GM12878 (cell line): ENCODE data around the gene MFSD12. TPM values are rescaled to one million over a fixed set of nuclear protein-coding genes. Genes with fewer than 3 reads are reported as not detected.

Experiments used
- ATAC-seq: fragments of 200-7000 bp; cut with Tn5 transposase; 3 replicates; pipeline ENCODE4 v1.9.1; 2020; ENCODE audit warnings: mild to moderate bottlenecking, moderate library complexity
- BruUV-seq: library from RNA; stranded (reverse); fragments of 400-500 nt; replicated peaks from 2 replicates; lab custom pipeline; 2021; lab: Mats Ljungman, UMichigan
- CTCF ChIA-PET: fragments of 300-600 bp; sonication (Branson Sonifier 250); formaldehyde crosslinking; extraction: SDS; loops from one replicate; lab custom pipeline; 2021; ENCODE audit warnings: inconsistent platforms; lab: Yijun Ruan, JAX
- POLR2A ChIA-PET: fragments of 350-600 bp; formaldehyde crosslinking; extraction: SDS; loops from one replicate; lab custom pipeline; 2021; ENCODE audit warnings: inconsistent platforms; lab: Charles Lee
- RAD21 ChIA-PET: fragments of 300-600 bp; sonication (Branson Sonifier 250); formaldehyde crosslinking; loops from one replicate; lab custom pipeline; 2023; ENCODE audit warnings: antibody characterized with exemption; ENCODE audit not compliant: unreplicated experiment; lab: Charles Lee
- SMC1A ChIA-PET: fragments of 300-600 bp; sonication (Branson Sonifier 250); formaldehyde crosslinking; loops from one replicate; lab custom pipeline; 2023; ENCODE audit not compliant: unreplicated experiment, uncharacterized antibody; lab: Charles Lee
- DNase-seq: peaks from one replicate; pipeline ENCODE4 v3.0.0-alpha.2; 2011; ENCODE audit warnings: low read depth, low spot score
- FAIRE-seq: peaks from 3 replicates; lab custom pipeline; 2011; peaks lifted over from hg19 to GRCh38; lab: Jason Lieb, UNC
- H2AFZ ChIP-seq: 2 replicates; pipeline ENCODE4 v1.6.0; 2011; ENCODE audit warnings: low read depth, low read length, control low read depth; ENCODE audit not compliant: control insufficient read depth
- H3K27ac ChIP-seq: 2 replicates; pipeline ENCODE4 v1.5.1; 2011; ENCODE audit warnings: control low read depth; ENCODE audit not compliant: control insufficient read depth, insufficient read depth
- H3K27me3 ChIP-seq, 2 experiments: replicated peaks in 1 of 2; 2 replicates each; pipeline versions ENCODE4 v1.6.0 to v1.6.1; 2011; ENCODE audit warnings: low read length in 1 of 2; ENCODE audit not compliant: control insufficient read depth in 2 of 2, insufficient read depth in 2 of 2
- H3K36me3 ChIP-seq, 2 experiments: 2 replicates each; pipeline ENCODE4 v1.5.1; 2011; ENCODE audit warnings: low read length in 1 of 2; ENCODE audit not compliant: control insufficient read depth in 2 of 2, insufficient read depth in 2 of 2
- H3K4me1 ChIP-seq: 2 replicates; pipeline ENCODE4 v1.6.1; 2011; ENCODE audit warnings: mild to moderate bottlenecking, low read length, moderate library complexity, mixed read lengths; ENCODE audit not compliant: control insufficient read depth, insufficient read depth
- H3K4me2 ChIP-seq: 2 replicates; pipeline ENCODE4 v1.6.0; 2011; ENCODE audit warnings: control low read depth; ENCODE audit not compliant: control insufficient read depth, insufficient read depth
- H3K4me3 ChIP-seq: fragments of 200-600 bp; sonication (generic); 2 replicates; pipeline ENCODE4 v1.5.1; 2016
- H3K79me2 ChIP-seq: 2 replicates; pipeline ENCODE4 v1.6.0; 2011; ENCODE audit warnings: low read length; ENCODE audit not compliant: control insufficient read depth, insufficient read depth
- H3K9ac ChIP-seq: 2 replicates; pipeline ENCODE4 v1.8.0; 2011; ENCODE audit warnings: low read length, control low read depth, mixed read lengths; ENCODE audit not compliant: control insufficient read depth, insufficient read depth
- H3K9me3 ChIP-seq: replicated peaks from 3 replicates; pipeline ENCODE4 v1.5.1; 2011; ENCODE audit warnings: mild to moderate bottlenecking, low read length; ENCODE audit not compliant: control insufficient read depth, insufficient read depth
- H4K20me1 ChIP-seq: 2 replicates; pipeline ENCODE4 v1.6.0; 2011; ENCODE audit not compliant: control insufficient read depth, insufficient read depth
- BACH1 ChIP-seq: fragments of 450-650 bp; IDR thresholded peaks from 2 replicates; pipeline ENCODE4 v1.6.1; 2017; ENCODE audit warnings: mild to moderate bottlenecking, borderline replicate concordance
- ETV6 ChIP-seq, 2 experiments: fragments of 450-650 bp in 1 of 2; IDR thresholded peaks in 1 of 2; conservative IDR thresholded peaks in 1 of 2; 2 replicates each; pipeline ENCODE4 v1.6.1; 2014; ENCODE audit warnings: antibody characterized with exemption in 1 of 2, borderline replicate concordance in 1 of 2, low read depth in 1 of 2, mild to moderate bottlenecking in 1 of 2, moderate library complexity in 1 of 2
- KAT2A ChIP-seq: conservative IDR thresholded peaks from 2 replicates; pipeline ENCODE4 v1.6.1; 2011; ENCODE audit warnings: low read depth, low read length; ENCODE audit not compliant: control insufficient read depth
- RAD21 ChIP-seq: IDR thresholded peaks from 2 replicates; pipeline ENCODE4 v1.6.1; 2011; ENCODE audit warnings: mild to moderate bottlenecking, low read depth, low read length, moderate library complexity; ENCODE audit not compliant: insufficient read depth
- SP1 ChIP-seq: IDR thresholded peaks from one replicate; pipeline ENCODE4 v1.6.1; 2011; ENCODE audit warnings: low read depth, low read length
- SPI1 ChIP-seq: IDR thresholded peaks from 2 replicates; pipeline ENCODE4 v1.6.1; 2011; ENCODE audit warnings: low read depth, mild to moderate bottlenecking, low read length, moderate library complexity, borderline replicate concordance; ENCODE audit not compliant: insufficient read depth
- TCF7 ChIP-seq: IDR thresholded peaks from 2 replicates; pipeline ENCODE4 v1.6.1; 2014; ENCODE audit warnings: antibody characterized with exemption, borderline replicate concordance
- ZNF274 ChIP-seq: IDR thresholded peaks from one replicate; pipeline ENCODE4 v1.8.0; 2011; ENCODE audit not compliant: insufficient read length, insufficient read depth
- ZNF384 ChIP-seq: IDR thresholded peaks from 2 replicates; pipeline ENCODE4 v1.6.1; 2012; ENCODE audit warnings: low read depth, mild to moderate bottlenecking, low read length, improper control_type of control experiment, borderline replicate concordance
- ZSCAN29 ChIP-seq: fragments of 450-650 bp; IDR thresholded peaks from 2 replicates; pipeline ENCODE4 v1.6.1; 2017; ENCODE audit warnings: mild to moderate bottlenecking, moderate library complexity
- WGBS: methylation state at CpG from one replicate; pipeline ENCODE4 v1.1.6; 2016; ENCODE audit warnings: low lambda C conversion rate; ENCODE audit not compliant: insufficient replicate concordance, insufficient coverage; ENCODE audit errors: missing lambda C conversion rate; 5-methylcytosine and 5-hydroxymethylcytosine counted together
- in situ Hi-C: fragments of 300-500 bp; cut with MboI; formaldehyde crosslinking; loops from 9 replicates; pipeline ENCODE4 v1.14.3; 2018; ENCODE audit warnings: mixed read lengths
- intact Hi-C: fragments of 100-400 bp; cut with micrococcal nuclease; formaldehyde crosslinking; loops from one replicate; pipeline ENCODE4 v1.14.2; 2022; ENCODE audit not compliant: unreplicated experiment
- polyA plus RNA-seq, 11 experiments: library from polyadenylated mRNA; depleted of rRNA in 4 of 11; unstranded in 6 of 11; stranded (reverse) in 5 of 11; fragments of >200 nt; fragmentation: Nextera tagmentation in 4 of 11; fragmentation: Illumina TruSeq in 1 of 11; extraction: Ambion mirVana in 4 of 11; extraction: Trizol in 1 of 11; gene quantifications; 1 replicate in 1 of 11; 2 replicates in 10 of 11; pipeline versions ENCODE4 v1.2.1 to v1.2.3, GENCODE V29; 2011 to 2016; ENCODE audit warnings: inconsistent platforms in 2 of 11, missing spikeins in 2 of 11, low read depth in 1 of 11
- total RNA-seq, 4 experiments: library from RNA; depleted of rRNA in 3 of 4; stranded (reverse); fragments of >200 nt in 3 of 4; fragmentation: Illumina TruSeq in 1 of 4; extraction: Trizol in 1 of 4; gene quantifications; 2 replicates each; pipeline versions ENCODE4 v1.2.1 to v1.2.3, GENCODE V29; 2013 to 2021

MFSD12 gene
- total and polyA plus RNA-seq, 10 of the 15 experiments (the other 5 are each of a cell fraction or from before 2014, with no cell fraction given), result 0.58 to 65.9 (median 16.8) TPM

GRCh38 chr19:3544058-3544376 is 13.4 kb downstream of the MFSD12 start:
- no peak overlapping the region for H3K4me3 ChIP-seq
- H4K20me1 ChIP-seq, result no peaks in the 10 kb centered on the region
- H3K4me2 ChIP-seq, result no peak overlapping the region
- peaks cover 2 to 7% of the 10 kb centered on the region in 2 experiments; a peak in 3 of 4 replicates for H3K36me3 ChIP-seq
- TF ChIP-seq SPI1, result no peak
- no peak for TF ChIP-seq ZNF384
- TF ChIP-seq ETV6 (conservative IDR thresholded peaks at IDR 0.05 in 1 of 2, IDR thresholded peaks at IDR 0.05 in 1 of 2; ENCODE audit: borderline replicate concordance in 1 of 2, low read depth in 1 of 2), result no peak
- TF ChIP-seq KAT2A, result no peak
- no peak for TF ChIP-seq BACH1
- TF ChIP-seq ZNF274, result no peak
- no peak for TF ChIP-seq TCF7
- TF ChIP-seq RAD21, result no peak
- no peak for TF ChIP-seq SP1
- TF ChIP-seq ZSCAN29, result no peak
- DNase-seq (no peak), ATAC-seq (no peak), FAIRE-seq (no peak)
- ChIA-PET POLR2A (no interaction called here), RAD21 (no interaction called here), SMC1A (no interaction called here), CTCF (interaction anchor here (1.5 kb wide), 1 partner anchor 27 kb away, joined by 6 read pairs; no protein-coding TSS in a partner anchor)
- no peak overlapping the region for H3K27ac ChIP-seq
- H3K79me2 ChIP-seq, result no peaks in the 10 kb centered on the region
- in situ Hi-C loops (no loop called here), intact Hi-C loops (no loop called here)
- no peak overlapping the region for H3K9ac ChIP-seq
- WGBS, result 89% methylated on average over 9 of the region's 9 CpGs
- no peak overlapping the region for H2AFZ ChIP-seq
- BruUV-seq, result no TSS peak
- no peaks in the 10 kb centered on the region for H3K9me3 ChIP-seq
- H3K27me3 ChIP-seq, result no peaks in the 10 kb centered on the region
- no peaks in the 10 kb centered on the region for H3K4me1 ChIP-seq
